ENCODE results near the gene STK17B.

DNA sequence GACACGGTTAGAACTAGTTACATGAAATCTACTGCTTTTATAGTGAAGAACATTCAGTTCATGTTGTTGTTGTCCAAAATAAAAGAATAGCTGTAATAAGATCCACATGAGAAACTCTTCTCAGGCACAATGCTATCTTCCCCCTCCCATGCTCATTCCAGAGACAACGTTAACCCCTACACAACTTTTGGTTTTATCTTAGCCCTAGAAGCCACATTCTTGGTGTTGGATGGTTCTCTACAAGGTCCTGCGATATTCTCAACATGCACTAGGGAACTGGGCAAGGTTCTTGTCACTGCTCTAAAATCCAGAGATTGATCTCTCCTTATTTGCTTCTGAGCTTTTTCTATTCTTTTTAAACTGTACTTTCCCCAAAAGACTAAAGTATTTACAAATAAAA lies 51.5 kb downstream of the STK17B start:
- TF ChIP-seq, protein P1, sequence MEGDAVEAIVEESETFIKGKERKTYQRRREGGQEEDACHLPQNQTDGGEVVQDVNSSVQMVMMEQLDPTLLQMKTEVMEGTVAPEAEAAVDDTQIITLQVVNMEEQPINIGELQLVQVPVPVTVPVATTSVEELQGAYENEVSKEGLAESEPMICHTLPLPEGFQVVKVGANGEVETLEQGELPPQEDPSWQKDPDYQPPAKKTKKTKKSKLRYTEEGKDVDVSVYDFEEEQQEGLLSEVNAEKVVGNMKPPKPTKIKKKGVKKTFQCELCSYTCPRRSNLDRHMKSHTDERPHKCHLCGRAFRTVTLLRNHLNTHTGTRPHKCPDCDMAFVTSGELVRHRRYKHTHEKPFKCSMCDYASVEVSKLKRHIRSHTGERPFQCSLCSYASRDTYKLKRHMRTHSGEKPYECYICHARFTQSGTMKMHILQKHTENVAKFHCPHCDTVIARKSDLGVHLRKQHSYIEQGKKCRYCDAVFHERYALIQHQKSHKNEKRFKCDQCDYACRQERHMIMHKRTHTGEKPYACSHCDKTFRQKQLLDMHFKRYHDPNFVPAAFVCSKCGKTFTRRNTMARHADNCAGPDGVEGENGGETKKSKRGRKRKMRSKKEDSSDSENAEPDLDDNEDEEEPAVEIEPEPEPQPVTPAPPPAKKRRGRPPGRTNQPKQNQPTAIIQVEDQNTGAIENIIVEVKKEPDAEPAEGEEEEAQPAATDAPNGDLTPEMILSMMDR (conservative IDR thresholded peaks at IDR 0.05 in 1 of 2, IDR thresholded peaks at IDR 0.05 in 1 of 2; ENCODE audit: low read depth in 1 of 2, low read length in 2 of 2) = no peak
- no peak for TF ChIP-seq EZH2 (IDR thresholded peaks at IDR 0.05; ENCODE audit: low read length, missing control alignments)

Measured in fibroblast of lung (primary cell).